Measurements from ENCODE around the gene CMTM3. TPM values are rescaled to one million over a fixed set of nuclear protein-coding genes. Genes with fewer than 3 reads are reported as not detected.
"Not testable (repeated sequence)": the region's sequence is repeated elsewhere in the genome, so short reads cannot be mapped to it uniquely, and the experiment has no call there.

CMTM3 gene
- total RNA-seq, 1 donor from 2014 or later, result 8.7 TPM

DNA sequence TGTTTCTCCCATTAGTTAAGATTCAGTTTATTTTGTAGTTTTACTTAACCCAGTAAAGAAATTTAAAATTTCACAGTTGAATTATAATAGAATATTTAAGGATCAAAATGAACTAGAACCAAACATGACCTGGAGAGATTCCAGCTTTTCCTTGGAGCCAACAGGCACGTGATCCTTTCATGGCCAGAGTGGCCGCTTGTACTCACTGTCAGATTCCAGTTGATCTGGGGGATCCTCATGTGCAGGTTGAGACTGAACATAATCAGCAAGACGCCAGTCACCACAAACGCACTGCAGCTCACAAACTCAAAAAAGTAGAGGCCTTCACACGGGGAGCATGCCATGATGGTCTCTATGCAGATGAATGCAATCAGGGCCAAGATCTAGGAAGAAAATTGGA, 31.7 kb downstream of the CMTM3 start:
- no peak for DNase-seq

- no peak for DNase-seq
Observed at GRCh38 chr16:66637806-66638205, 33.3 kb downstream of the CMTM3 start.

- DNase-seq, result no peak
Observed at GRCh38 chr16:66639091-66639885, 34.8 kb downstream of the CMTM3 start.

DNA sequence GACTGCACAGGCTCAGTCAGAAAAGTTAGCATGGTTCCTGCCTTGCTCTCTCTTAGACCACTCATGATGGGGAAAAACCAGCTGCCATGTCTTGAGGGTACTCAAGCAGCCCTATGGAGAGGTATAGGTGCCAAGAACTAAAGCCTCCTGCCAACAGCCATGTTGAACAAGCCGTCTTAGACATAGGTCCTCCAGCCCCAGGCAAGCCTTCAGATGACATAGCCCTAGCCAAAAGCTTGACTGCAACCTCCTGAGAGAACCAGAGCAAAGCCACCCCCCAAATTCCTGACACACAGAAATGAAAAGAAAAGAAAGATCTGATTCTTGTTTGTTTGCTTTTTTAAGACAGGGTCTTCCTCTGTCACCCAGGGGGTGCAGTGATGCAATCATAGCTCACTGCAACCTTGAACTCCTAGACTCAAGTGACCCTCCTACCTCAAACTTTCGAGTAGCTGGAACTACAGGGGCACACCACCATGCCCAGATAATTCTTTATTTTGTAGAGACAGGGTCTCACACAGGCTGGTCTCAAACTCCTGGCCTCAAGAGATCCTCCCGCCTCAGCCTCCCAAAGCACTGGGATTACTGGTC, 36.3 kb downstream of the CMTM3 start:
- no peak for DNase-seq

DNA sequence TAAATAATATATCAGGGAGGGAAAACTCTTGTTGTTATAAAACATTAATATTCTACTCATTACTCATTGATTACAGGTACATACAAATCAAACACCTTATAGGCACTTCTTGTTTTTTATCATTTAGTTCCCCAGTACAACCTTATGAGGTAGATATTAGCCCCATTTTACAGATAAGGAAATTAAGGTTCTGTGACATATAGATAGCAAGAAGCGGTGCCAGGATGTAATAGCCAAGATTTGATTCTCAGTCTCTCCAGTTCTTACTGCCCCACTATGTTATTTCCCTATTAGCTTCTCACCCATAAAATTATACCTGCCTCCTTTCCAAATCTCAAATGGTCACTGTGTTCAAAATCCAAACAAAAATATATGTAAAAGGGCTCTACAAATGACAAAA, 36.9 kb downstream of the CMTM3 start:
- DNase-seq, result no peak

DNA sequence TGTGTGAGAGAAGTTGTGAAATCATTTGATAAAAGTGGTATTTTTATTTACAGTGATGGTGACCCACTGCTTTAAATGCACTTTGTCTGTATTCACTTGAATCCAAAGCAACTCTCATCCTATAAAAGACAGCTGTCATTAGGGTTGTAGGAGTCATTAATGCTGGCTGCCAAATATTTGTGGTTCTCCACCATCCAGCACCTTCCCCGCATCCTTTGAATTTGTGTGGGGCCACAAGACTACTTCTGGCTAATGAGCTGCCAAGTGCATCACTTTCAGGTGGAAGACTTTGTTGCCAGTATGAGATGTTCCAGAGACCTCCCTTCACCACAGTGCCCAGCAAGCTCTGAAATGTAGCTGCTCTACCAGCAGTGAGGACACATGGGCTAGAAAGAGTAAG, 43.4 kb downstream of the CMTM3 start:
- no peak for DNase-seq

- DNase-seq, result no peak
Observed at GRCh38 chr16:66649167-66649566, 44.7 kb downstream of the CMTM3 start.

DNA sequence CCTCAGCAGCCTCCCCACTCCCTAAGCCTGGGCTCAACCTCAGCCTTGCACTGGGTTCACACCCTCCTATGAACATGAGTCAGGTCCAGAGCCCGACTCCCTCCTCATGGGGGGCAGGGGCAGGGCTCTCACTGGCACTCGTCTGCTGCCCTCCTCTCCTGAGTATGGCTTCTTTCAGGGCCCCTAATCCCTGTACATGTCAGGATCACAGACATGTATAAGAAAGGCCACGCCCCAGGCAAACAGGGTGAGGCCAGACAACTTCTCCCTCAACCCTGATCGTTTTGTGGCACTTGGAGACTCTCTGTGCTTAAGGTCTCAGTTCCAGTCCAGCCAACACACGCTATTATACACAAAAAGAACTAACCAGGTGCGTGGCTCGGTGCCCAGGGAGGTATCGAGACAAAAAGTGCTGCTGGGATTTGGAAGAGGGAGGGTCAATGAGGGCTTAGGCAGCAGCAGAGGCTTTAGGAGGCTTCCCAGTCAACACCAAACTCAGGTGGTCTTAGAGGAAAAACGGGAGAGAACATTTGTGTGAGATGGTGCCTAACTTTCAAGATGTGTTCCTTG, 45.2 kb downstream of the CMTM3 start:
- no peak for DNase-seq

- peak; percentile 84 for DNase-seq
Observed at GRCh38 chr16:66650707-66651473, 46.4 kb downstream of the CMTM3 start.

GRCh38 chr16:66651474-66651765, 46.9 kb downstream of the CMTM3 start:
- no peak for DNase-seq

- DNase-seq, result no peak
Observed at GRCh38 chr16:66651965-66652364, 47.5 kb downstream of the CMTM3 start.

GRCh38 chr16:66652661-66653360, 48.3 kb downstream of the CMTM3 start:
- DNase-seq, result no peak

- no peak for DNase-seq
Observed at GRCh38 chr16:66653581-66654350, 49.3 kb downstream of the CMTM3 start.

GRCh38 chr16:66656547-66656946, 52.0 kb downstream of the CMTM3 start:
- DNase-seq, result no peak

DNA sequence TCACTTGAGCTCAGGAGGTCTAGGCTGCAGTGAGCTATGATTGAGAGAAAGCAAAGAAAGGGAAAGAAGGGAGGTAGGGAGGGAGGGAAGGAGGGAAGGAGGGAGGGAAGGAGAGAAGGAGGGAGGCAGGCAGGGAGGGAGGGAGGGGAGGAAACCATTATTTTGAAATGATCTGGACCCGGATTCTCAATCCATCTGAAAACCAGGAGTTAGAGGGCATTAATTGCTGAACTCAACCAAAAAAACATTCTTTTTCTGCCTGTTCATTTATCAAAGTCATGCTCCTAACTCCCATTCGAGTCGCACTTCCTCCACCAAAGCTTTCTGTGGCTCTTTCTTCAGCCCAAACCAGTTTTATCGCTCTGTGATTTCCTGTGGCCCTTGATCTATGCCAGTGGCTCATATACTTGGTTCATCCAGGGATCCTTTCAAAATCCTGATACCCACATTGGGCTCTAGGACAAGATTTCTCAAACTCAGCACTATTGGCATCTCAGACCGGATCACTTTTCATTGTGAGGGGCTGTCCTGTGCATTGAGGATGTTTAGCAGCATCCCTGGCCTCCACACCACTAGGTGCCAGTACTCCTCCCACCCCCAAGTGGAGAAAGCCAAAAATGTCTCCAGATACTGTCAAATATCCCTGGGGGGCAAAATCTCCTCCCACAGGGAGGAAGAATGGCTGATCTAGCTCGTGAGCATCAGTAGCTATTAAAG, 53.8 kb downstream of the CMTM3 start:
- no peak for DNase-seq

GRCh38 chr16:66658860-66659190, 54.3 kb downstream of the CMTM3 start:
- DNase-seq, result no peak

GRCh38 chr16:66660422-66661209, 56.1 kb downstream of the CMTM3 start:
- DNase-seq, result peak; percentile 41

DNA sequence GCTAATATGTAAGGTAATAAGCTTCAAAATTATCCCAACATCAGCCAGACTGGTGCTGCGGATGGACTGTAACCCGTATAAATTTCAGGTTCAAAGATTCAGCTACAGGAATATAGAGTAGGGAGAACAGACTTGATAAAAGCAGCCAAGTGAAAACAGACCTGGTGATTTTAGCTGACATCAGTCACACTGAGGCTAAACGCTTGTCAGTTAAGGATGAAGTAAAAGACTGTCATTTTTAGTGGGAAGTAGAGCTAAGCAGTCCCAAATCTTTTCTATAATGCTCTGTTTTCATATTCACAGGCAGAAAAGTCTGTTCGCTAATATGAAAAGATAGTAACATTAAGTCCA, 56.7 kb downstream of the CMTM3 start:
- DNase-seq, result no peak

- DNase-seq, result not testable (repeated sequence)
Observed at GRCh38 chr16:66661671-66662346, 57.3 kb downstream of the CMTM3 start.
